Kidney capillary endothelial cell (primary cell): ENCODE data around the gene AUP1.

ENCODE experiments used
- DNase-seq: peaks from one replicate; pipeline ENCODE4 v3.0.0-alpha.2; 2018; ENCODE audit warnings: low spot score

The AUP1 gene

DNA sequence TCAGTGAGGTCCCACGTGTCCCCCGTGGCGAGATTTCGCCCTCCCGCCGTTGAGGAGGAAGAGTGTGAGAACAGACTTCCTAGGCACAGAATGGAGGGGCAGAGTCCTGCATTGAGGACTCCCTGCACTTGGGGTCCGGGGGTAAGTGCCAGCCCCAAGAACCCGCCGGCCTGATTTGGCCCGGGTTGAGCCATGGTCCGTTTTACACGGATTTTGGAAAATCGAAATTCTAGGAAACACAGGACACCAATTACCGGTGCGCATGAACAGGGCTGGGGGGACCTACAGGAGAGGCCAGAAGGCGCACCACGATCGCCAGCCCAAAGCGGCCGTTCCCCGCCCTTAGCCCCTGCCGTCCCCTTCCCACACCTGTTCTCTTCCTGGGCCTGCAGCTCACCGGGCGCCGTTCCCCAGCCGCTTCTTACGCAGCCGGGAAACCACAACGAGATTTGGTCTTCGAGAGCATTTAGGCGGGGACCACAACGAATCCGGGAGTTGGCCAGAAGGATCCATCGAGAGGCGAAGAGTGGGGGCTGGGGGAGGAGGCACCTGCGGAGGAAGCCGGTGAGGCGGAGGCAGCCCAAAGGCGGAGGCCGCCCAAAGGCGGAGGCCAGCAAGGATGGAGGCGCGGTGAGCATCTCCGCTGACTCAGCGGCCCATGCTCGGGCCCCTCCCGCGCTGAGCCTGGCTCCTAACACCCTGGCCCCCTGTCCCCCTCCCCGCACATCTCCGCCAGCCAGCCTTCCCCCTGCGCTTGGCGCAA is 15.7 kb downstream of the AUP1 start:
- DNase-seq: no peak

DNA sequence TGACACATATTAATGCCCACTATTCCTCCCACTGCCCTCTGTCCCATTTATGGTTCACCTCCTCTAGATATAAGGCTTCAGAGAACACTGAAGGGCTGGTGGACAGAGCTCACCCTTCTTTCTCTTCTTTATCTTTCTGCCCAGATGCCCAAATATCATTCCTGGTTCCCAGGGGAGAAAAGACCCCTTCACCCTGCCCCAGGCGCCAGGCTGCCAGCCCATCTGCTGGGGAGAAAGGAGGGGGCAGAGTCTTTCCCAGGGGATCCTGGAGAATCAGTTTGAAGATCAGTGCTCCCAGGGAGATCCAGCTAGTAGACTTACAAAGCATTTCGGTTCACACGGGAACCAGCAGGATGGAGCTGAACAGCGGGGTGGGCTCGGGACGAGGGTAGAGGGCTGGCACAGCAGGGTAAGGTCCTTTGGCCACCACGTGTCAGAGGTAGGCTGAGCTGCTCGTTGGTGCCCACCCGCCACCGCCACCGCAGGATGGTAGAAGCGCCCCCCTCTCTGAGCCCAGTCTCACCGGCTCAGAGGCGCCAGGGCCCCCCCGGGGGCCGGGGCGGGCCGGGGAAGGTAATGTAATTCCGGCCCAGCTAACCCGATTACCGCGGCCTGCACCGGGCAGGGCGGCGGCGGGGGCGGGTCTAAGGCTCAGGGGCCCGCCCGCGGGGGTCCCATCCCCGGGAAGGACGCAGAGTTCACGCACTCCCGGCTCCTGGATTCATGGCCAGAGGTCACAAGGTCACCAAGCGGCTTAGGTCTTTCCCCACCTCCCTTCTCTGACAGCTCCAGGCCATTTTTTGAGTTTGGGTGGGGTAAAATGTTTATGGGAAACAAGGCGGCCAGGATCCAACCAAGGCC is 16.5 kb downstream of the AUP1 start:
- no peak for DNase-seq

DNA sequence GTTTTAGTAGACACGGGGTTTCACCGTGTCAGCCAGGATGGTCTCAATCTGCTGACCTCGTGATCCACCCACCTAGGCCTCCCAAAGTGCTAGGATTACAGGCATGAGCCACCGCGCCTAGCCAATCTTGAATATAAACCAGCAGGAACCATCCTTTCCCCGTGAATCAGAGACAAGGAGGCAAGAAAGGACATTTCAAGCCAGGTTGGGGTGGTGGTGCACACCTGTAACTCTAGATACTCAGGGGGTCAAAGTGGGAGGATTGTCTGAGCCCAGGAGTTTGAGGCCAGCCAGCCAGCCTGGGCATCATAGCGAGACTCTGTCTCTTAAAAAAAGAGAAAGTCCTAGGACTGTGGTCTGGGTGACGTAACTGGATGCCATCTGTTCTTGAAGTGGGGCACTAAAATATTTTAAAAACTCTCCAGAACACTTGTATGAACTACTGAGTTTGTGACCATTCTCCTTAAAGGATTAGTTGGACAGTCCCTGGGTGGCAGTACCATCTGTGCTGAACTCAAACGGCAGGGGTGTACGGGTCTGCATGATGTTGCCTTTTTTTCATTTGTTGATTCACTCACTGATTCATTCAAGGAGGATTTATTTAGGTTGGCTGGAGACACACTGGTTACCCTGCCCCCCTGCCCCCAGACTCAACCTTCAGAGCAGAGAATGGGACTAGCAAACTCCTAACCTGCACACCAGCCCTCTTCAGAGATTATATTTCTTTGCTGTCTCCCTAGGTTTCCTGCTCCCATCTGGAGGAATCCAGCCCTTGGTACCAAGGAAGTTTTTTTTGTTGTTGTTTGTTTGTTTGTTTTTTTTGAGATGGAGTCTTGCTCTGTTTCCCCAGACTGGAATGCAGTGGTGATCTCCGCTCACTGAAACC is 18.2 kb downstream of the AUP1 start:
- no peak for DNase-seq

DNA sequence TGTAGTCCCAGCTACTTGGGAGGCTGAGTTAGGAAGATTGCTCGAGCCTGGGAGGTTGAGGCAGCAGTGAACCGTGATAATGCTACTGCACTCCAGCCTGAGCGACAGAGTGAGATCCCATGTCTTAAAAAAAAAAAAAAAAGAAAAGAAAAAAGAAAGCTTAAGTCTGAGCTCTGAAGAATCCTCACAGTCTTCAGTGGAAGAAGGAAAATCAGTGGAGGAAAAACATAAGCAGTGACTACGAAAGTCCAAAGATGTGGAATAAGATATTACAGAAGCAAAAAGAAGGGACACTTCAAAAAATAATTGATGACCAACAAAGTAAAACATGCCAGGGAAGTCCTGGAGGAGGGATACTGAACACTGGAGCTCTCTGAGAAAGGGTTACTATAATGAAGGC is 19.2 kb downstream of the AUP1 start:
- no peak for DNase-seq

DNA sequence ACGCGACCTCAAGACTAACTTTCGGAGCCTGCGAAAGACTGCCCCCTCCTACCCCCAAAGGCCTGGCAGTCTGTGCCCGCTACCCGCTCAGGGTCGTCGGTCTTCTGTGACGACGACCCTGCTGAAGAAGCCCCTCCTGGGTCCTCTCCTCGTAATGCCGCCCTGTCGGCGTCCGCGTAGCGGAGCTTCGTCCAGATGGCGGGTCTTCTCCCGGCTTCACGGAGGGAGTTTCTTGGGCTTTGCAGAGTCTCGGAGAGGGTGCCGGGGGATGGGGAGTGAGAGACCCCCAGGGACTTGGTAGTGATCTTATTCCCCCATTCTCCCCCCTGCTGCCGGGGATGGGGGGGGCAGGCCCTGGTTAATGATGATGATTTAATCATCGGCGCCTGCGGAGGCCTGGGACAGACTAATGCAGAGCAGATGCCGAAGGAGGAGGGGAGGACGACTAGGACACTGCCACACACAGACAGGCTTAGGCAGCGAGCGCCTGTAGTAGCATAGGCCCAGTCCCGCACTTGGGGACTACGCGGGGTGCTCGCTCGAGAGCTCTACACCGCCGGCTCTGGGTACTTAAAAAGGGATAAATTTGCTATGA is 21.5 kb downstream of the AUP1 start:
- DNase-seq: no peak

DNA sequence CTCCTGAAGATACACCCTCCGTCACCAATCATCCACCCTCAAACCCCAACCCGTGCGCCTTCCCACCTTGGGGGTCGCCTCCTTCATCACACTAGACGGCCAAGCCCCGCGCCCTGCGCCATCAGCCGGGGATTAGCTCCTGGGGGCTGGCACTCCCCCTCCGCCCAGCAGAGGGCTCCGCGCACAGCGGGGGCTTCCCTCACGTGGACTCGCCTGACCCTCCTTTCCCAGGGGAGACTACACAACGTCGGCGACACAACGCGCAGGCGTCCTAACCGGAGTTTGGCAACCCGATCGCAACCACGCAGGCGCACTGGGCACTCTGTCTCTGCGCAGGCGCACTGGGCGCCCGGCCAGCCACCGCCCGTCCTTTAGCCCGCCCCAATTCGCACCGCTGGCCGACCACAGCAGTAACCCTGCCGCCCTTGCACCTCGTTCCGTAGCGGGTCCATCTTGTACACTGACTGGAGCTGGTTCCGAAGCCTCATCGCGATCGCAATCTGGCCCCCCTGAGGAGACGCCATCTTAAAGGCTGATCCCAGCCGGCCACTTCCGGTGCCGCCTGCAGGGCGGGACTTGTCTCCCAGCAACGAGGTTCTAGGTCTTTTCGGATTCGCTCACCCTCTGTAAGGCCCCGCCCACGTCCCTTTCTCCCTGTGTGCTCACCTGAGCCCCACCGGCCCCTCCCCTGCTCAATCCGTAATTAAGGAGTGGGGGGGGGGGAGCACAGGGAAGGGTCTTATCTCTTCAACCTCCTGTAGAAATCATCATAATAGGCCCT is 22.2 kb downstream of the AUP1 start, which contains the start of gene PCGF1:
Gene PCGF1 (minus strand): TSS at position 551 of the 781 bp plus-strand sequence. CDS start 27 bp downstream, at position 524.
- DNase-seq: peak; percentile 95

DNA sequence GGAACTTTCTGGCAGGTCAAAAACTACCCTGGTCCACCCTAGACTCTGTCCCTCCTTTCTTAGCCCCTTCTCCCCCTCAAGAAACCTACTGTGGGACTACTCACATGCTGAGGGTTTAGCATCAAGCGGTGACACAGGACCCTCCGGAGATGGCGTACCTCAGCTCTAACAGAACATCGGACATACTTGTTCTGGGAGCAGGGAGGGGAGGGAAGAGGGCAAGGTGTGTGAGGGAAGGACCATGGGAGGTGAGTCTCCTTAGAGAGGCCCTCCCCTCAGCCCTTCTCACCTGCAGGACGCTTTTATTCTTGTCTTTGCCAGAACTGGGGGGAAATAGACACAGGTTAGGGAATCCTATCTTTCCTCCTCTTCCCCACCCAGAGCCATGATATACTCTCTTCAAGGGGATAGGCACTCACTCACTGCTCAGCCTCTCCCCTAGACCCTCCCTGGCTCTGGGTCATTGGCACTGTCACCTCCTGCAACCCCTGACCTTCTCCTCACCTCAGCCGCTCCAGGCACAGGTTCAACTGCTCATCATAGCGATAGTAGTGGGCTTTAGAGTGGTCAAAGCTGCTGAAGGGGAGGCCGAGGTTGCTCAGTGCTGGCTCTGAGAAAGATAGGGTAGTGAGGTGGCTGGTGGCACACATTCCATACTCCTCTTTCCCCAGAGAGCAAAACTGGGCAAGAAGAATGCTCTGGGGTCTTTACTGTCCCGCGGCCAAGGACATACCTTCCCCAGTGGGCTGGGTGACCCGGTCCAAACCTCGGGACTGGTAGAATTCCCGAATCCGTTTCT is 23.9 kb downstream of the AUP1 start:
- no peak for DNase-seq

DNA sequence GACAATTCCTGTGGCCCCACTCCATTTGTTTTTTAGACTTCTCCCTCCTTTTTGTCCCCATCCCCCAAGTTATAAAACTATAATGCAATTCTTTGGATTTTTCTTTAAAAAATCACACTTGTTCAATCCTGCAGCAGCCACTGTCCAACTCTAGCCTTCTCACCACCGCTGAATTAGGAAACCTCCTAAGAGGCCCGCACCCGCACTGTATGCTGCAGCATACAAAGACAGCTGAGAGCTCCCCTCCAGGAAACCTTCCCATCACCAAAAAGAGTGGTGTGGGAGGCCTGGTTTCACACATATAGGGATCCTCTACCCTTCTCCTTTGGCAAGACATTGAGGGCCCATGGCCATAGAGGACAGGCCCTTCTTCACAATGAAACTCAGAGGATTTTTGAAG is 24.9 kb downstream of the AUP1 start:
- DNase-seq: no peak

DNA sequence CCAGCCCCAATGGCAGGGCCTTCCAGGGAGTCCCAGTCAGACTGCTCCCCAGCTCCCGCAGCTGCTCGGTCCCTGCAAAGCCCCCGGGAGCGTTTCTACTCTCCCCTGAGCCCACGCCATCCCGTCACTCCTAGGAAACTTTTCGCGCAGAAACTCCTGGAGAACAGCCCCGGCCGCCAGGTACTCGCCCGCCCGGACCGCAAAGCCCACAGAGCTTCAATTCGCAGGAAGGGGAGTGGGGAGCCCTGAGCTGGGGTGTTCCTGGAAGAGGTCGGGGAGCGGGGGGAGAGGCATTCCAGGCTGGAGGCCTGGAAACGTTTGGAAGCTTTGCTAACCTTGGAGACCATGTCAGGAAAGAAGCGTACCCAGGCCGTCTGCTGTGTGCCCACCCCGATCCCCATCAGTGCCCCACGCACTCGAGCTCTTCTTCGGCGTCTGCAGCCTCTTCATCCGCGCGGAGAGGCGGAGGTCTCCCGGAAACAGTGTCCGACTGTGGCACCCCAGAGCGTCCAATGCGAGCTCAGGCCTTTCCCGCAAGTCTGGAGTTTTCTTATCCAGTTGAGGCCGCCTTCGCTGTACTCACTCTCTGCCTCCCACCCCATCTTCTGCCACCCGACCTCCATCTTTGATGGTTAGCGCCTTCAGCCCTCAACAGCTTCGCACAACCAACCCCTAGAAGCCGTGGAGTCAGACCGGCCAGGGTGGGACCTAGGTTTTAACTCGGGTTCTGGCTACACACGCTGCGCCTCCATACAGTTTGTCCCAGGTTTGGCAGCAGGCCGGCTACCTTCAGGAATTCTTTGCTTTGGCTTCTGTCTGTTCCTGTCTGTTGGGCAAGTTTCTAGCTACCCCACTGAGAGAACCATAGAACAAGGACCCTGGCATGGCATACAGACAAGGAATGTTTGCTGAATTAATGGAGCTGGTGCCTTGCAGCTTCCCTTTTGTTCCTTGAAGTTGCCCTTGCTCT is 25.7 kb downstream of the AUP1 start:
- DNase-seq: no peak

DNA sequence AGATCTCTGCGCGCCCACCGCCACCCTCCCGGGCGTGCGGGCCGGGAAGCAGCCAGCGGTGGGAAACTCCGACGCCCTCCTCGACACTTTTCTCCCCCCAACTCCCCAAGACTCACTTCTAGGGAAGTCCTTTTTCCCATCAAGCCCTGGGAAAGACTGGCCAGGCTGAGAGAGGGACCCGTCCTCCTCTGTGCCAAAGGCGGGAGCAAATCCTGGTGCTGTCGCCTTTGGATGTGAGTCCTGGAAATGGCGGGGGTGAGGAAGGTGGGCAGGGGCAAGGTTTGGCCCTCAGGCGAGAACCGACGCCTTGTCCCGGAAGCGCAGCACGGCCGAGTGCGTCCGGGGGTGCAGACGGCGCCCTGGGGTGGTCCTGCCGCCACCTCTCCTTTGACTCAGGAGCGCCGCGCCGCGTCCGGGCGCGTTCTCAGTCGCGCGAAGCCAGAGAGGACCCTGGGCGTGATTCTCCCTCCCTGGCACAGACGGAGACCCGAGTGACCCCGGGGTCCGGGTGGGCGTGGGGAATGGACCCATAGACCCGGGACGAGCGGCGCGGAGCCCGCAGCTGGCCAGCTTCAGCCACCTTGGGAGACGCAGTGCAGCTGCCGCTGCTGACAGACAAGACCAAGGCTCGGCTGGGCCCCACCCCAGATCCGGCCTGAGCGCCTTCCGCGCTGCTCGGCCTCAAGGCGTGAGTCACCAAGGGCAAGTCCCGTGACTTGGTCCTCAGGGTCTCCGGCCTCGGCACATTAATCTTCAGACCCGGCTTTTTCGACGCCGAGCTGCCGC is 26.6 kb downstream of the AUP1 start:
- peak; percentile 88 for DNase-seq

DNA sequence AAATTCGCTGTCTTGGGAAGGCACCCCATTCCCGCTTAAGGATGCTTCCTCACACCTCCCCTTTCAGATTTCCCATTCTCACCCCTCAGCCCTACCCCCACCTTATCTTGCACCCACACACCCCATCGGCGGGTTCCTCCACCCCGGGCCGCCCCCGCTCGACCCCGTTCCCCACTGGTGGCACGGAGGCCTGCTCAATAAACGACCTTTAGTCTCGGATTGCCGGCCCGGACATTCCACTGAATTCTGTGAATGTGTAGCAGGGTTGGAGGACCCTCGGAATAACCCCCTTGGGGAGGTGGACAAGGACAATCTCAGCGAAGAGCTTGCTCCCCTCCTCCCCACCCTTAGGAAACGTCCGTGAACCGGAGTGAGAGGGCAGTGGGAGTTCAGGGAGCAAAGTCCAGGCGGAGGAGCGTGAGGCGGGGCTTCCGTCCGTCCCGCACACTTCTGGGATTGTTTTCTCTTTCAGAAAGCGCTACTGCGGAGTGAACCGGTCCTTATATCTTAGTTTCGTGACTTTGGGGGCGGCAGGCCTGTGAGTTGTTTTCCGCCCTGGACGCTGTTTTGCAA is 27.3 kb downstream of the AUP1 start:
- DNase-seq: no peak

DNA sequence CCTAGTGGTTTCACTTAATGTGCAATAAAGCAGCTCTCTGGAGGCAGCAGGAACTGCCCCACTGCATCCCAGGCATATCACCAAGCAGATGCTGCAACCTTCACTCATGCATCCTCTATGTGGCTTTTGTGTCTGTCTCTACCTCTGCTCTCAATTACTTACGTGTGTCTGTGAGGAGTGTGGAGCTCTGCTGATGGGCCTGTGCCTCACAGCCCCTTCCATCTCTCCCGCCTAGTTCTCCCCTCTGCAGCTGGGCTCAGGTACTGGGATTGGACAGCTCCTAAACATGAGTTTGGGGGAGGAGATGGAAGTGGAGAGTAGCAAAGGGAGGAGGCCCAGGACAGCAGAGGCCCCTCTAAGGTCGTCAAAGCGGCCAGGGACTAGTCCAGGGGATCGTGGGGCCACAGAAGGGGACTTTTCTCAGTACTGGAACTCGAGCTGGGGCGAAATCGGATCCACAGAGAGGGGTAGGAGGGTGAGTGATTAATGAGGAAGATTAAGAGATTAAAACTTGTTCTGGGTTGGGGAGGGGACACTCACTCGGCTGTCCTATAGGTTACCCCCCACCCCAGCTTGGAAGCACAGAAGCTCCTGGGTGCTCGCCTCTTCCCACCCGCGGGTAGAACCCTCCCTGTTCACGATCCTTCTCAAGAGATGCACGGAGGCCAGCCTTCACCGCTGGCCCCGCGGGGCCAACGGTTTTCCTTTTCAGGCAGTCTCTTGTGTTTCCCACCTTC is 28.0 kb downstream of the AUP1 start:
- no peak for DNase-seq

DNA sequence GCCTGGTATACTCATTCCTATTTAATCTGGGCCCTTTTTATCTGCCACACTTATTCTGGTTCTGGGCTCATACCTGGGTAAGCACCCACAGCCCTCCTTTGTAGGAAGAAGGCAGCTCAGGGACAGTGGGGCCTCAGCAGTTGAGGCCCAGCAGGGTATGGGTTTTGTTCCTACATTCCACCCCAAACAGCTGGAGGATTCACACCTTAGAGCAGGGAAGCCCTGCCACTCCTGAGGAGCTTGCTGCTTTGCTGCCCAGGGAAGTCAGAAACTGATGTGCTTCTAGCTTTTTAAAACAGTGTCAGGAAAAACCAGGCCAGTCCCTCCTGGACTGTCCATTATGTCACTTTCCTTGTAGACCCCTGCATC is 28.9 kb downstream of the AUP1 start:
- no peak for DNase-seq

DNA sequence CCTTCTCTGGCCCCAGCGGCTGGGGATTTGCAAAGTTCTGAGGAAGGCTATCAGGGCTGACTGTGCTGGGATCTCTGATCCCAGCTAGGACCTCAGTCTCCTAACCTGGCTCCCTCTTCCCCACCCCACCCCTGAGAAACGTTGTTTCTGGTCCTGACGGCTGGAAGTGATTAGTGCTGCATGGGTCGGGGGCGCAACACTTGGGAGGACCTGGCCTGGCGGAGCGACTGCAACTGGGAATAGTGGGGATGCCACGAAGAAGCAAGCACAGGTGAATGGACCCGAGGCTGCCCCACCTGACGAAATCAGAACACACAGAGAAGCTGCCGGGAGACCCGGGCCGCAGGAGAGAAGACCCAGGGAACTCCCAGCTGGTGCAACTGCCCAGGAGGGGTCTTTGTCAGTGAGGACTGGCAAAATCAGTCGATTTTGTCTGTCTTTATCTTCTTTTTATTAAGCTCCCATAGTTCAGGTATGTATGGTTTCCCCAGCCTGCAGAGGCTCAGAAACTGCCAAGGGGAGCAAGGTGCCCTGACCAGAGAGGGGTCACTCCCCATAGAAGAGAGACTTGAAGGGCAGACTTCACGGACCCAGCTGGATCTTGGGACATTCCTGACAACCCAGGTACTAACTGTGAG is 29.4 kb downstream of the AUP1 start:
- no peak for DNase-seq

DNA sequence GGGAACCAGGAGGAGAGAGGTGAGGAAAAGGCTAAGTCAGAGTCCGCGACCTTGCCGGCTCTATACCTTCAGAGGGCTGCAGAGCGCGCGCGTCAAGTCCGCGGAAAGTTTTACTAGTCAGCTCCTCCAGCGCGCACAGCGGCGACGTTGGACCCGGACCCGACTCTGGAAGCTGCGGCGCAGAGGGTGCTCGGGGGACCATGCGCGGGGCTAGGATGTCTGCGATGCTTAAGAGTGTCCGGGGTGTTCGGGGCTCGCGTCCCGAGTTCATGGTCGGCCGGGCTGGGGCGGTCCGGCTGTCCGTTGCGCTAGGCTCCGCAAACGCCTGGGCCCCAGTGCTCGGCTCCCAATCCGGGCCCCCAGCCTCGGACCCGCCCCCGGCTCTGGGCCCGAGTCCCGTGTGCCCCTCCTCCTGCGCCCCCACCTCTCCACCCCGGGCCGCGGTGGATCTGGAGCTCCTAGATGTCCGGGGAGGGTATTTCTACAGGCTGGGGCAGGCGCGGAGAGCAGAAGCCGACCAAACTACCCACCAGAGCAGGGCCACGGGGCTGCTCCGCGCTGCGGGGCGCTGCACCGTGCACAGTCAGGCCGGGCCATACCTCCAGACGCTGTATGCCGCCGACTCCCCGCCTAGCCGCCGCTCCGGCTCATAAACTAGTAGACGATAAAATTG is 30.1 kb downstream of the AUP1 start, which contains the start of gene LBX2:
Gene LBX2 (minus strand): TSS at position 337 of the 673 bp plus-strand sequence. CDS start 66 bp downstream, at position 271.
- DNase-seq: no peak
